KMS-11 (cell line): ENCODE data around the gene TLR1.
"Not testable (repeated sequence)": the region's sequence is repeated elsewhere in the genome, so short reads cannot be mapped to it uniquely, and the experiment has no call there.

Experiments used
- H2AFZ ChIP-seq: fragments of 200-600 bp; sonication (generic); 2 replicates; pipeline ENCODE4 v1.6.1; 2016; ENCODE audit warnings: antibody characterized with exemption, mixed run types, low read depth
- H3K27ac ChIP-seq: fragments of 200-600 bp; sonication (generic); 2 replicates; pipeline ENCODE4 v1.6.1; 2016; ENCODE audit warnings: mild to moderate bottlenecking, mixed run types
- H3K27me3 ChIP-seq: fragments of 200-600 bp; sonication (generic); 2 replicates; pipeline ENCODE4 v1.6.1; 2017; ENCODE audit warnings: mild to moderate bottlenecking, low read depth, mixed run types, moderate library complexity; ENCODE audit not compliant: insufficient read depth
- H3K36me3 ChIP-seq: fragments of 200-600 bp; sonication (generic); 2 replicates; pipeline ENCODE4 v1.6.1; 2017; ENCODE audit warnings: mild to moderate bottlenecking, mixed run types; ENCODE audit not compliant: insufficient read depth
- H3K4me1 ChIP-seq: fragments of 200-600 bp; sonication (generic); 2 replicates; pipeline ENCODE4 v1.6.1; 2016; ENCODE audit warnings: mild to moderate bottlenecking, low read depth, mixed run types; ENCODE audit not compliant: poor library complexity, severe bottlenecking
- H3K4me2 ChIP-seq: fragments of 200-600 bp; sonication (generic); 2 replicates; pipeline ENCODE4 v1.7.0; 2016; ENCODE audit warnings: mild to moderate bottlenecking, mixed run types
- H3K4me3 ChIP-seq: fragments of 200-600 bp; sonication (generic); IDR thresholded peaks from 2 replicates; pipeline ENCODE4 v1.6.1; 2017; ENCODE audit warnings: low read depth, low read length, mixed read lengths; ENCODE audit not compliant: insufficient read depth
- H3K79me2 ChIP-seq: fragments of 200-600 bp; sonication (generic); 2 replicates; pipeline ENCODE4 v1.6.1; 2016; ENCODE audit warnings: low read depth, mixed run types; ENCODE audit not compliant: insufficient read depth
- H3K9ac ChIP-seq: fragments of 200-600 bp; sonication (generic); 2 replicates; pipeline ENCODE4 v1.6.1; 2016; ENCODE audit warnings: mild to moderate bottlenecking, mixed run types
- H4K20me1 ChIP-seq: fragments of 200-600 bp; sonication (generic); 2 replicates; pipeline ENCODE4 v1.6.1; 2016; ENCODE audit warnings: mild to moderate bottlenecking, mixed run types; ENCODE audit not compliant: insufficient read depth
- CTCF ChIP-seq: fragments of 200-600 bp; sonication (generic); conservative IDR thresholded peaks from 2 replicates; pipeline ENCODE4 v1.6.1; 2017; ENCODE audit warnings: low read depth, mild to moderate bottlenecking, antibody characterized with exemption, low read length, moderate library complexity, mixed read lengths

The TLR1 gene

GRCh38 chr4:38769857-38770256 lies 34.7 kb downstream of the TLR1 start:
- TF ChIP-seq CTCF, result no peak
- Histone ChIP-seq H3K4me3 (no peak overlapping the region), H2AFZ (no peak overlapping the region), H3K79me2 (no peaks in the 10 kb centered on the region), H3K27ac (no peak overlapping the region), H3K4me2 (no peak overlapping the region), H3K27me3 (no peaks in the 10 kb centered on the region), H3K36me3 (no peaks in the 10 kb centered on the region), H3K9ac (no peak overlapping the region), H3K4me1 (no peaks in the 10 kb centered on the region), H4K20me1 (no peaks in the 10 kb centered on the region)

- TF ChIP-seq CTCF, result no peak
- H3K36me3 ChIP-seq, result no peaks in the 10 kb centered on the region
- no peaks in the 10 kb centered on the region for H3K27me3 ChIP-seq
- H3K79me2 ChIP-seq, result no peaks in the 10 kb centered on the region
- no peak overlapping the region for H2AFZ ChIP-seq
- H3K4me3 ChIP-seq, result no peak overlapping the region
- H4K20me1 ChIP-seq, result no peaks in the 10 kb centered on the region
- H3K4me1 ChIP-seq, result no peaks in the 10 kb centered on the region
- no peak overlapping the region for H3K4me2 ChIP-seq
- no peak overlapping the region for H3K27ac ChIP-seq
- H3K9ac ChIP-seq, result no peak overlapping the region
Measured at GRCh38 chr4:38769441-38769840, 35.1 kb downstream of the TLR1 start.

GRCh38 chr4:38768968-38769394 lies 35.6 kb downstream of the TLR1 start:
- H3K4me3 ChIP-seq, result no peak overlapping the region
- no peaks in the 10 kb centered on the region for H3K79me2 ChIP-seq
- H3K36me3 ChIP-seq, result no peaks in the 10 kb centered on the region
- H3K9ac ChIP-seq, result no peak overlapping the region
- no peak overlapping the region for H3K4me2 ChIP-seq
- H3K27me3 ChIP-seq, result no peaks in the 10 kb centered on the region
- no peaks in the 10 kb centered on the region for H3K4me1 ChIP-seq
- H2AFZ ChIP-seq, result no peak overlapping the region
- no peak overlapping the region for H3K27ac ChIP-seq
- H4K20me1 ChIP-seq, result no peaks in the 10 kb centered on the region
- TF ChIP-seq CTCF, result no peak

- H3K36me3 ChIP-seq, H3K79me2 ChIP-seq, H3K27me3 ChIP-seq, H4K20me1 ChIP-seq, H3K4me1 ChIP-seq, H2AFZ ChIP-seq, H3K9ac ChIP-seq, H3K4me2 ChIP-seq, H3K4me3 ChIP-seq, H3K27ac ChIP-seq: not testable (repeated sequence)
Measured at GRCh38 chr4:38766940-38767339, 37.7 kb downstream of the TLR1 start.

GRCh38 chr4:38765382-38765781 lies 39.2 kb downstream of the TLR1 start:
- Histone ChIP-seq H3K4me1 (no peaks in the 10 kb centered on the region), H3K4me2 (no peak overlapping the region), H2AFZ (no peak overlapping the region), H3K4me3 (no peak overlapping the region), H3K79me2 (no peaks in the 10 kb centered on the region), H3K27ac (no peak overlapping the region), H3K36me3 (no peaks in the 10 kb centered on the region), H4K20me1 (no peaks in the 10 kb centered on the region), H3K27me3 (no peaks in the 10 kb centered on the region), H3K9ac (no peak overlapping the region)
- no peak for TF ChIP-seq CTCF
